Calu3 (cell line): ENCODE results near the gene NPAS3. TPM values are rescaled to one million over a fixed set of nuclear protein-coding genes. Genes with fewer than 3 reads are reported as not detected.

Source experiments
- BruUV-seq: library from RNA; stranded (reverse); fragments of 400-500 nt; replicated peaks from 2 replicates; lab custom pipeline; 2021; lab: Mats Ljungman, UMichigan
- CTCF ChIA-PET: fragments of 300-600 bp; sonication (Branson Sonifier 250); formaldehyde crosslinking; loops from one replicate; lab custom pipeline; 2022; ENCODE audit warnings: antibody characterized with exemption; lab: Charles Lee
- DNase-seq: peaks from one replicate; pipeline ENCODE4 v3.0.0; 2022
- H3K27ac Mint-ChIP-seq: one replicate; pipeline ENCODE4 v1.8.0; 2022; ENCODE audit warnings: mixed read lengths; ENCODE audit not compliant: unreplicated experiment
- H3K27me3 Mint-ChIP-seq: one replicate; pipeline ENCODE4 v1.8.0; 2022; ENCODE audit warnings: mixed read lengths; ENCODE audit not compliant: unreplicated experiment
- H3K36me3 Mint-ChIP-seq: one replicate; pipeline ENCODE4 v1.8.0; 2022; ENCODE audit warnings: mild to moderate bottlenecking, moderate library complexity, mixed read lengths; ENCODE audit not compliant: insufficient read depth, unreplicated experiment
- H3K4me1 Mint-ChIP-seq: one replicate; pipeline ENCODE4 v1.8.0; 2022; ENCODE audit warnings: mild to moderate bottlenecking, low read depth, mixed read lengths; ENCODE audit not compliant: unreplicated experiment
- H3K4me3 Mint-ChIP-seq: one replicate; pipeline ENCODE4 v1.8.0; 2022; ENCODE audit warnings: mild to moderate bottlenecking, low read depth, moderate library complexity, mixed read lengths; ENCODE audit not compliant: unreplicated experiment
- H3K9me3 Mint-ChIP-seq: one replicate; pipeline ENCODE4 v1.8.0; 2022; ENCODE audit warnings: low read depth, mixed read lengths; ENCODE audit not compliant: unreplicated experiment
- CTCF ChIP-seq: fragments of 200-600 bp; IDR thresholded peaks from one replicate; pipeline ENCODE4 v1.8.0; 2022; ENCODE audit warnings: antibody characterized with exemption; ENCODE audit not compliant: unreplicated experiment
- intact Hi-C: fragments of 100-400 bp; cut with micrococcal nuclease; formaldehyde crosslinking; loops from one replicate; pipeline ENCODE4 v1.10.0; 2022; ENCODE audit not compliant: unreplicated experiment
- total RNA-seq: library from RNA; stranded (reverse); gene quantifications from 2 replicates; pipeline ENCODE4 v1.2.3, GENCODE V29; 2022

Gene NPAS3
- total RNA-seq, 1 experiment from 2014 or later = not detected

- intact Hi-C loops = loop anchor here (5.0 kb wide), 1 partner anchor 487 kb away; no protein-coding TSS in a partner anchor
- TF ChIP-seq CTCF = no peak
- Mint-ChIP-seq H3K27me3 (no peaks in the 10 kb centered on the region), H3K4me3 (no peak overlapping the region), H3K9me3 (no peaks in the 10 kb centered on the region), H3K27ac (no peak overlapping the region), H3K36me3 (no peaks in the 10 kb centered on the region), H3K4me1 (no peaks in the 10 kb centered on the region)
- CTCF ChIA-PET = no interaction called here
- BruUV-seq = no TSS peak
- DNase-seq = no peak
Observed at GRCh38 chr14:33835677-33836076, 897.0 kb downstream of the NPAS3 start.

- CTCF ChIA-PET = no interaction called here
- H3K9me3 Mint-ChIP-seq = no peaks in the 10 kb centered on the region
- H3K36me3 Mint-ChIP-seq = no peaks in the 10 kb centered on the region
- H3K4me1 Mint-ChIP-seq = no peaks in the 10 kb centered on the region
- no peak overlapping the region for H3K27ac Mint-ChIP-seq
- H3K27me3 Mint-ChIP-seq = no peaks in the 10 kb centered on the region
- intact Hi-C loops = loop anchor here (5.0 kb wide), 1 partner anchor 486 kb away; no protein-coding TSS in a partner anchor
- no peak overlapping the region for H3K4me3 Mint-ChIP-seq
- no peak for TF ChIP-seq CTCF
- no TSS peak for BruUV-seq
- DNase-seq = no peak
Observed at GRCh38 chr14:33836203-33836899, 897.7 kb downstream of the NPAS3 start.

GRCh38 chr14:33836900-33837577 is 898.4 kb downstream of the NPAS3 start:
- no peaks in the 10 kb centered on the region for H3K9me3 Mint-ChIP-seq
- intact Hi-C loops = loop anchor here (5.0 kb wide), 1 partner anchor 485 kb away; no protein-coding TSS in a partner anchor
- H3K36me3 Mint-ChIP-seq = no peaks in the 10 kb centered on the region
- H3K27ac Mint-ChIP-seq = no peak overlapping the region
- TF ChIP-seq CTCF = no peak
- H3K27me3 Mint-ChIP-seq = no peaks in the 10 kb centered on the region
- H3K4me3 Mint-ChIP-seq = no peak overlapping the region
- no peak for DNase-seq
- no peaks in the 10 kb centered on the region for H3K4me1 Mint-ChIP-seq
- CTCF ChIA-PET = no interaction called here
- no TSS peak for BruUV-seq

GRCh38 chr14:33837943-33838683 is 899.4 kb downstream of the NPAS3 start:
- CTCF ChIA-PET = interaction anchor here (0.7 kb wide), 1 partner anchor 260 kb away, joined by 3 read pairs; no protein-coding TSS in a partner anchor
- DNase-seq = no peak
- no TSS peak for BruUV-seq
- Mint-ChIP-seq H3K4me1 (no peaks in the 10 kb centered on the region), H3K36me3 (no peaks in the 10 kb centered on the region), H3K27me3 (no peaks in the 10 kb centered on the region), H3K4me3 (no peak overlapping the region), H3K27ac (no peak overlapping the region), H3K9me3 (no peaks in the 10 kb centered on the region)
- intact Hi-C loops = loop anchor here (2.0 to 5.0 kb wide), 3 partner anchors 391 to 484 kb away; no protein-coding TSS in a partner anchor
- TF ChIP-seq CTCF = no peak
